Adrenal gland (tissue), 5 donors: Measurements from ENCODE around the gene ACTG1.

Experiments used
- POLR2A ChIP-seq, 2 donors: fragments of 450-650 bp; IDR thresholded peaks; one replicate each; pipeline ENCODE4 v1.6.1; 2017; ENCODE audit warnings: antibody characterized with exemption in 2 of 2, mild to moderate bottlenecking in 2 of 2, moderate library complexity in 1 of 2
- TF ChIP-seq, protein P1 (sequence below), 6 experiments: fragments of 450-650 bp in 4 of 6; fragments of 200-600 bp in 2 of 6; sonication (generic) in 1 of 6; IDR thresholded peaks; 1 replicate in 5 of 6; 2 replicates in 1 of 6; pipeline versions ENCODE4 v1.5.1 to v1.8.0; 2016 to 2021; ENCODE audit warnings: antibody characterized with exemption in 6 of 6, mild to moderate bottlenecking in 2 of 6, moderate library complexity in 1 of 6
- donor health status: DM: no; HTN: no; CAD: no.

GRCh38 chr17:81489998-81490992 is 22.3 kb downstream of the ACTG1 start:
- TF ChIP-seq, protein P1, sequence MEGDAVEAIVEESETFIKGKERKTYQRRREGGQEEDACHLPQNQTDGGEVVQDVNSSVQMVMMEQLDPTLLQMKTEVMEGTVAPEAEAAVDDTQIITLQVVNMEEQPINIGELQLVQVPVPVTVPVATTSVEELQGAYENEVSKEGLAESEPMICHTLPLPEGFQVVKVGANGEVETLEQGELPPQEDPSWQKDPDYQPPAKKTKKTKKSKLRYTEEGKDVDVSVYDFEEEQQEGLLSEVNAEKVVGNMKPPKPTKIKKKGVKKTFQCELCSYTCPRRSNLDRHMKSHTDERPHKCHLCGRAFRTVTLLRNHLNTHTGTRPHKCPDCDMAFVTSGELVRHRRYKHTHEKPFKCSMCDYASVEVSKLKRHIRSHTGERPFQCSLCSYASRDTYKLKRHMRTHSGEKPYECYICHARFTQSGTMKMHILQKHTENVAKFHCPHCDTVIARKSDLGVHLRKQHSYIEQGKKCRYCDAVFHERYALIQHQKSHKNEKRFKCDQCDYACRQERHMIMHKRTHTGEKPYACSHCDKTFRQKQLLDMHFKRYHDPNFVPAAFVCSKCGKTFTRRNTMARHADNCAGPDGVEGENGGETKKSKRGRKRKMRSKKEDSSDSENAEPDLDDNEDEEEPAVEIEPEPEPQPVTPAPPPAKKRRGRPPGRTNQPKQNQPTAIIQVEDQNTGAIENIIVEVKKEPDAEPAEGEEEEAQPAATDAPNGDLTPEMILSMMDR (IDR thresholded peaks at IDR 0.05), result no peak
- TF ChIP-seq POLR2A (IDR thresholded peaks at IDR 0.05), result no peak
